HepG2 (cell line): ENCODE measurements around the gene EPB41L1. TPM values are rescaled to one million over a fixed set of nuclear protein-coding genes. Genes with fewer than 3 reads are reported as not detected.

Experiments used
- HDAC1 ChIP-seq: sonication (generic); formaldehyde crosslinking; IDR thresholded peaks from 2 replicates; pipeline ENCODE4 v1.5.1; 2020; ENCODE audit warnings: mild to moderate bottlenecking, missing genetic modification reagents
- KDM2A ChIP-seq: sonication (generic); formaldehyde crosslinking; IDR thresholded peaks from 2 replicates; pipeline ENCODE4 v1.4.0; 2020; ENCODE audit warnings: low read depth, missing genetic modification reagents, borderline replicate concordance
- PAX8 ChIP-seq: sonication (generic); formaldehyde crosslinking; IDR thresholded peaks from 2 replicates; pipeline ENCODE4 v1.8.0; 2022; ENCODE audit warnings: mild to moderate bottlenecking, missing genetic modification reagents, borderline replicate concordance
- PHF8 ChIP-seq: sonication (generic); formaldehyde crosslinking; IDR thresholded peaks from 2 replicates; pipeline ENCODE4 v1.5.0; 2020; ENCODE audit warnings: missing genetic modification reagents
- PRDM4 ChIP-seq: sonication (generic); formaldehyde crosslinking; IDR thresholded peaks from 2 replicates; pipeline ENCODE4 v1.9.0; 2021; ENCODE audit warnings: missing genetic modification reagents, borderline replicate concordance
- RORA ChIP-seq: sonication (generic); formaldehyde crosslinking; IDR thresholded peaks from 2 replicates; pipeline ENCODE4 v1.5.0; 2020; ENCODE audit warnings: mild to moderate bottlenecking, missing genetic modification reagents, moderate library complexity
- SMAD9 ChIP-seq: sonication (generic); formaldehyde crosslinking; IDR thresholded peaks from 2 replicates; pipeline ENCODE4 v1.5.1; 2020; ENCODE audit warnings: mild to moderate bottlenecking, missing genetic modification reagents
- ZBTB7B ChIP-seq: sonication (generic); formaldehyde crosslinking; IDR thresholded peaks from 2 replicates; pipeline ENCODE4 v1.4.0; 2020; ENCODE audit warnings: missing genetic modification reagents
- ZFP90 ChIP-seq: sonication (generic); formaldehyde crosslinking; IDR thresholded peaks from 2 replicates; pipeline ENCODE4 v1.8.0; 2022; ENCODE audit warnings: missing genetic modification reagents, mild to moderate bottlenecking, inconsistent platforms, borderline replicate concordance
- ZFX ChIP-seq: sonication (generic); formaldehyde crosslinking; IDR thresholded peaks from 2 replicates; pipeline ENCODE4 v1.4.0; 2020; ENCODE audit warnings: mild to moderate bottlenecking, low read depth, missing genetic modification reagents, moderate library complexity
- ZNF143 ChIP-seq: sonication (generic); formaldehyde crosslinking; IDR thresholded peaks from 2 replicates; pipeline ENCODE4 v1.4.0; 2020; ENCODE audit warnings: missing genetic modification reagents
- ZNF350 ChIP-seq: sonication (generic); formaldehyde crosslinking; IDR thresholded peaks from 2 replicates; pipeline ENCODE4 v1.4.0; 2020; ENCODE audit warnings: mild to moderate bottlenecking, low read depth, missing genetic modification reagents, borderline replicate concordance
- ZNF614 ChIP-seq: IDR thresholded peaks from 2 replicates; pipeline ENCODE4 v1.6.1; 2018; ENCODE audit warnings: missing biosample characterization, missing genetic modification reagents, inconsistent platforms, borderline replicate concordance
- ZNF644 ChIP-seq: IDR thresholded peaks from 2 replicates; pipeline ENCODE4 v1.6.1; 2016; ENCODE audit warnings: low read depth
- ZNF687 ChIP-seq: sonication (generic); formaldehyde crosslinking; IDR thresholded peaks from 2 replicates; pipeline ENCODE4 v1.5.1; 2020; ENCODE audit warnings: mild to moderate bottlenecking, missing genetic modification reagents, moderate library complexity
- ZNF766 ChIP-seq: sonication (generic); formaldehyde crosslinking; IDR thresholded peaks from 2 replicates; pipeline ENCODE4 v1.5.0; 2020; ENCODE audit warnings: missing genetic modification reagents, borderline replicate concordance
- ZNF788 ChIP-seq: sonication (generic); formaldehyde crosslinking; IDR thresholded peaks from 2 replicates; pipeline ENCODE4 v1.5.0; 2020; ENCODE audit warnings: mild to moderate bottlenecking, missing genetic modification reagents, borderline replicate concordance
- ZSCAN25 ChIP-seq: sonication (generic); formaldehyde crosslinking; IDR thresholded peaks from 2 replicates; pipeline ENCODE4 v1.8.0; 2022; ENCODE audit warnings: mild to moderate bottlenecking, missing genetic modification reagents
- polyA plus RNA-seq, 8 experiments: library from polyadenylated mRNA; depleted of rRNA in 3 of 8; stranded (reverse) in 7 of 8; unstranded in 1 of 8; fragments of >200 nt; fragmentation: Illumina TruSeq in 4 of 8; extraction: Trizol in 4 of 8; gene quantifications; 2 replicates each; pipeline versions ENCODE4 v1.2.1 to v1.2.3, GENCODE V29; 2011 to 2016; ENCODE audit warnings: low read depth in 4 of 8, missing spikeins in 1 of 8, mixed read lengths in 1 of 8; ENCODE audit not compliant: insufficient read depth in 1 of 8
- total RNA-seq, 5 experiments: library from RNA; depleted of rRNA; stranded (reverse); fragments of >200 nt; fragmentation: Illumina TruSeq; extraction: Trizol; gene quantifications; 2 replicates each; pipeline ENCODE4 v1.2.3, GENCODE V29; 2016; ENCODE audit warnings: low read depth in 1 of 5
- TF ChIP-seq, protein P1 (sequence below): sonication (generic); formaldehyde crosslinking; IDR thresholded peaks from 2 replicates; pipeline ENCODE4 v1.5.1; 2020; ENCODE audit warnings: missing genetic modification reagents, mild to moderate bottlenecking, borderline replicate concordance

Gene EPB41L1
- total and polyA plus RNA-seq, 2 of the 13 experiments (the other 11 are each of a cell fraction or from before 2014, with no cell fraction given) = 16.7 to 39.0 TPM

DNA sequence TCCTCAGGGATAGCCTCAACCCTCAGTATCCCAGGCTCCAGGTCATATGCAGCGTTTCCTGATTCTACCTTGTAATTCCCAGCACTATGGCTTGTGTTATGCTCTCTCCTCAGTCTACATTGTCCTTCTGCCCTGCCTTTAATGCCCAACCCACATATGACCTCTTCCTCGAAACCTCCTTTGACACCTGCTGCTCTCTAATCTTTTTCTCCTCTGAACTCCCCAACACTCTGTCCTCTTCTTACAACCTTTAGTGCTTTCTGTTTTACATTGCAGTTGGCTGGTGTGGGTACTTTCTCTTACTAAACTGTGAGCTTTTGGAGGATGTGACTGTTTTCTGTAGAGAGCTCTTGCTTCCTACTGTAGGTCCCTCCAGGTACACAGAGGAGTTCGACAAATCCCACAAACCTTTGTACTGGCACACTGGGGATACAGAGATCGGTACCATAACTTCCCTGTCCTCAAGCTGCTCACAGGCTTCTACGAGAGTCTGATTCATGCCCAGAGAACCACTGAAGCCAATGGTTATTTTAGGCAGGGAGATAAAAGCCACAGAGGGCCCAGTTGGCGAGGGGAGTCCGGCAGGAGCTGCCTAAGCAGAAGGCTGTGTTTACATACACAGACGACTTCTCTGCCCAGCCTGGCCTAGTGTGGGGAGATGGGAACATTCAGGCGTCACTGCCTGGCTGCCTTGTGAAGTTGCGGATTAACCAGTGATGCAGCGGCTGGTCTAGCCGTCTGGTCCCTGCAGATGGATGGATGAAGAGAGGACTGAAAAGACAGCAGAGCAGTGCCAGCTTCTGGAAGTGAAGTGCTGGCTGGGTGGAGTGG is 8.4 kb upstream of the EPB41L1 start (continued):
- TF ChIP-seq ZFX (CRISPR knock-in tag) (peak; percentile 57), PHF8 (CRISPR knock-in tag) (peak; percentile 33; the same call in 1 of the 2 replicates), KDM2A (CRISPR knock-in tag) (peak; percentile 36), ZFP90 (0 out of 2 replicates have a peak, but pooled peaks have one; percentile 45), RORA (CRISPR knock-in tag) (no peak), HDAC1 (CRISPR knock-in tag) (0 out of 2 replicates have a peak, but pooled peaks have one; percentile 8), PRDM4 (no peak), ZNF766 (no peak), ZNF644 (0 out of 2 replicates have a peak, but pooled peaks have one; percentile 20), SMAD9 (no peak), ZNF614 (CRISPR knock-in tag) (0 out of 2 replicates have a peak, but pooled peaks have one; percentile 33), ZNF143 (CRISPR knock-in tag) (0 out of 2 replicates have a peak, but pooled peaks have one; percentile 50), ZNF350 (CRISPR knock-in tag) (peak; percentile 42; the same call in 1 of the 2 replicates), ZSCAN25 (no peak), ZNF687 (CRISPR knock-in tag) (peak; percentile 56), ZBTB7B (0 out of 2 replicates have a peak, but pooled peaks have one; percentile 24), ZNF788 (CRISPR knock-in tag) (no peak), PAX8 (CRISPR knock-in tag) (peak; percentile 87; the same call in 1 of the 2 replicates)
- TF ChIP-seq, protein P1, sequence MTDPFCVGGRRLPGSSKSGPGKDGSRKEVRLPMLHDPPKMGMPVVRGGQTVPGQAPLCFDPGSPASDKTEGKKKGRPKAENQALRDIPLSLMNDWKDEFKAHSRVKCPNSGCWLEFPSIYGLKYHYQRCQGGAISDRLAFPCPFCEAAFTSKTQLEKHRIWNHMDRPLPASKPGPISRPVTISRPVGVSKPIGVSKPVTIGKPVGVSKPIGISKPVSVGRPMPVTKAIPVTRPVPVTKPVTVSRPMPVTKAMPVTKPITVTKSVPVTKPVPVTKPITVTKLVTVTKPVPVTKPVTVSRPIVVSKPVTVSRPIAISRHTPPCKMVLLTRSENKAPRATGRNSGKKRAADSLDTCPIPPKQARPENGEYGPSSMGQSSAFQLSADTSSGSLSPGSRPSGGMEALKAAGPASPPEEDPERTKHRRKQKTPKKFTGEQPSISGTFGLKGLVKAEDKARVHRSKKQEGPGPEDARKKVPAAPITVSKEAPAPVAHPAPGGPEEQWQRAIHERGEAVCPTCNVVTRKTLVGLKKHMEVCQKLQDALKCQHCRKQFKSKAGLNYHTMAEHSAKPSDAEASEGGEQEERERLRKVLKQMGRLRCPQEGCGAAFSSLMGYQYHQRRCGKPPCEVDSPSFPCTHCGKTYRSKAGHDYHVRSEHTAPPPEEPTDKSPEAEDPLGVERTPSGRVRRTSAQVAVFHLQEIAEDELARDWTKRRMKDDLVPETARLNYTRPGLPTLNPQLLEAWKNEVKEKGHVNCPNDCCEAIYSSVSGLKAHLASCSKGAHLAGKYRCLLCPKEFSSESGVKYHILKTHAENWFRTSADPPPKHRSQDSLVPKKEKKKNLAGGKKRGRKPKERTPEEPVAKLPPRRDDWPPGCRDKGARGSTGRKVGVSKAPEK (CRISPR knock-in tag) = no peak
